CD14-positive monocyte (primary cell): Measurements from ENCODE around the gene QSOX2. TPM values are rescaled to one million over a fixed set of nuclear protein-coding genes. Genes with fewer than 3 reads are reported as not detected.
A peak's percentile ranks its signal among the peaks of the same experiment; 100 is the strongest.
"Not testable (repeated sequence)": the region's sequence is repeated elsewhere in the genome, so short reads cannot be mapped to it uniquely, and the experiment has no call there.

Source experiments
- DNase-seq, 3 donors: peaks; one replicate each; pipeline ENCODE4 v3.0.0-alpha.2; 2011 to 2022
- H2AFZ ChIP-seq: 2 replicates; pipeline ENCODE4 v1.6.0; 2012; ENCODE audit warnings: mild to moderate bottlenecking, low read depth, low read length, inconsistent platforms; ENCODE audit not compliant: insufficient read depth, poor library complexity, severe bottlenecking
- H3K27ac ChIP-seq, 2 donors: 1 replicate in 1 of 2; 2 replicates in 1 of 2; pipeline ENCODE4 v1.5.1; 2012 to 2013; ENCODE audit warnings: low read length in 2 of 2, control low read depth in 1 of 2, inconsistent platforms in 1 of 2, low read depth in 1 of 2, mild to moderate bottlenecking in 1 of 2
- H3K27me3 ChIP-seq, 2 donors: one replicate each; pipeline versions ENCODE4 v1.6.0 to v1.6.1; 2011 to 2013; ENCODE audit warnings: low read length in 2 of 2; ENCODE audit not compliant: control insufficient read depth in 2 of 2, insufficient read depth in 2 of 2
- H3K36me3 ChIP-seq, 2 donors: replicated peaks in 1 of 2; 1 replicate in 1 of 2; 2 replicates in 1 of 2; pipeline versions ENCODE4 v1.5.1 to v1.6.1; 2012 to 2013; ENCODE audit warnings: low read length in 2 of 2, control low read depth in 1 of 2, inconsistent platforms in 1 of 2, mild to moderate bottlenecking in 1 of 2; ENCODE audit not compliant: insufficient read depth in 2 of 2, control insufficient read depth in 1 of 2
- H3K4me1 ChIP-seq, 2 donors: 1 replicate in 1 of 2; 2 replicates in 1 of 2; pipeline versions ENCODE4 v1.5.1 to v1.6.1; 2012 to 2013; ENCODE audit warnings: low read length in 2 of 2, control low read depth in 1 of 2, inconsistent platforms in 1 of 2, mild to moderate bottlenecking in 1 of 2, moderate library complexity in 1 of 2; ENCODE audit not compliant: insufficient read depth in 2 of 2, control insufficient read depth in 1 of 2
- H3K4me2 ChIP-seq: replicated peaks from 2 replicates; pipeline ENCODE3; 2012; ENCODE audit warnings: low read length, moderate library complexity, mild to moderate bottlenecking; ENCODE audit not compliant: poor library complexity, severe bottlenecking; ENCODE audit errors: extremely low read depth
- H3K4me3 ChIP-seq, 3 experiments: fragments of 200-600 bp in 1 of 3; sonication (generic) in 1 of 3; replicated peaks in 1 of 3; 1 replicate in 2 of 3; 2 replicates in 1 of 3; pipeline ENCODE4 v1.5.1; 2011 to 2013; ENCODE audit warnings: low read length in 3 of 3, mild to moderate bottlenecking in 3 of 3, control low read depth in 2 of 3, low read depth in 2 of 3, inconsistent platforms in 1 of 3, moderate library complexity in 1 of 3
- H3K79me2 ChIP-seq: 2 replicates; pipeline ENCODE4 v1.6.0; 2012; ENCODE audit warnings: mild to moderate bottlenecking, control low read depth, inconsistent platforms, low read length, moderate library complexity; ENCODE audit not compliant: insufficient read depth
- H3K9ac ChIP-seq: 2 replicates; pipeline ENCODE4 v1.6.0; 2017; ENCODE audit warnings: low read length, mild to moderate bottlenecking; ENCODE audit not compliant: insufficient read depth, poor library complexity, severe bottlenecking
- H3K9me3 ChIP-seq, 2 donors: replicated peaks in 1 of 2; 1 replicate in 1 of 2; 2 replicates in 1 of 2; pipeline versions ENCODE4 v1.5.1 to v1.6.1; 2012 to 2013; ENCODE audit warnings: low read length in 2 of 2, control low read depth in 1 of 2; ENCODE audit not compliant: control insufficient read depth in 1 of 2, insufficient read depth in 1 of 2
- H4K20me1 ChIP-seq: 2 replicates; pipeline ENCODE4 v1.6.0; 2012; ENCODE audit warnings: mild to moderate bottlenecking, low read length, control low read depth, moderate library complexity; ENCODE audit not compliant: insufficient read depth
- H3K27ac Mint-ChIP-seq, 7 donors: one replicate each; pipeline ENCODE4 v1.8.0; 2020; ENCODE audit warnings: mild to moderate bottlenecking in 7 of 7, mixed read lengths in 7 of 7, moderate library complexity in 6 of 7, inconsistent platforms in 2 of 7
- H3K27me3 Mint-ChIP-seq, 3 donors: one replicate each; pipeline ENCODE4 v1.8.0; 2021 to 2022; ENCODE audit warnings: low read depth in 3 of 3, mild to moderate bottlenecking in 3 of 3, mixed read lengths in 3 of 3, moderate library complexity in 3 of 3, inconsistent platforms in 1 of 3
- H3K36me3 Mint-ChIP-seq, 2 donors: one replicate each; pipeline ENCODE4 v1.8.0; 2020; ENCODE audit warnings: mixed read lengths in 2 of 2, inconsistent platforms in 1 of 2, mild to moderate bottlenecking in 1 of 2
- H3K4me1 Mint-ChIP-seq: one replicate; pipeline ENCODE4 v1.8.0; 2020; ENCODE audit warnings: mild to moderate bottlenecking, mixed read lengths
- H3K4me3 Mint-ChIP-seq, 2 donors: one replicate each; pipeline ENCODE4 v1.8.0; 2020; ENCODE audit warnings: mild to moderate bottlenecking in 2 of 2, mixed read lengths in 2 of 2, moderate library complexity in 1 of 2
- H3K9me3 Mint-ChIP-seq, 7 donors: one replicate each; pipeline ENCODE4 v1.8.0; 2020 to 2022; ENCODE audit warnings: mixed read lengths in 7 of 7, mild to moderate bottlenecking in 6 of 7, moderate library complexity in 6 of 7, inconsistent platforms in 2 of 7
- CTCF ChIP-seq: fragments of 200-600 bp; IDR thresholded peaks from one replicate; pipeline ENCODE4 v1.8.0; 2022; ENCODE audit warnings: antibody characterized with exemption, mild to moderate bottlenecking
- WGBS: methylation state at CpG from one replicate; pipeline ENCODE4 v1.1.5; 2013; ENCODE audit warnings: missing lambda C conversion rate; ENCODE audit not compliant: insufficient coverage; 5-methylcytosine and 5-hydroxymethylcytosine counted together
- intact Hi-C, 2 donors: fragments of 100-400 bp; cut with micrococcal nuclease; formaldehyde crosslinking; loops; one replicate each; pipeline versions ENCODE4 v1.15.0 to v1.15.1; 2023
- polyA plus RNA-seq, 3 donors: library from polyadenylated mRNA; depleted of rRNA in 1 of 3; unstranded in 2 of 3; stranded (reverse) in 1 of 3; fragments of 300-500 nt in 2 of 3; fragments of >200 nt in 1 of 3; fragmentation: Illumina TruSeq in 2 of 3; gene quantifications; 1 replicate in 2 of 3; 2 replicates in 1 of 3; pipeline ENCODE4 v1.2.3, GENCODE V29; 2012 to 2021

Gene QSOX2
- polyA plus RNA-seq, 3 donors = 0.03 to 8.4 (median 0.17) TPM

GRCh38 chr9:136267261-136268111, 21.9 kb upstream of the QSOX2 start:
- Histone ChIP-seq H3K36me3 (no peaks in the 10 kb centered on the region), H3K79me2 (no peaks in the 10 kb centered on the region), H2AFZ (peak overlapping the region; percentile 86), H3K4me2 (peak overlapping the region; percentile 92), H3K9ac (peak overlapping the region; percentile 64), H3K27ac (peak overlapping the region; percentile 48 to 56), H4K20me1 (no peaks in the 10 kb centered on the region), H3K27me3 (peaks cover 0 to 4% of the 10 kb centered on the region in 2 donors), H3K9me3 (no peaks in the 10 kb centered on the region), H3K4me1 (peaks cover 17 to 29% of the 10 kb centered on the region in 2 donors), H3K4me3 (peak overlapping the region; percentile 42 to 77 (median 57))
- peak; percentile 18 for TF ChIP-seq CTCF
- H3K9me3 Mint-ChIP-seq = peaks cover 0 to 4% (median 0%) of the 10 kb centered on the region in 7 donors
- 5% methylated on average over 50 of the region's 60 CpGs for WGBS
- H3K4me1 Mint-ChIP-seq = peaks cover 20% of the 10 kb centered on the region
- peaks cover 4 to 15% (median 14%) of the 10 kb centered on the region in 3 donors for H3K27me3 Mint-ChIP-seq
- peak overlapping the region in 6 of 7 donors; percentile 15 to 77 (median 51) for H3K27ac Mint-ChIP-seq
- intact Hi-C loops = loop anchor here in 1 of 2 donors (2.0 kb wide), 1 partner anchor 21 kb away; no protein-coding TSS in a partner anchor
- no peaks in the 10 kb centered on the region for H3K36me3 Mint-ChIP-seq
- peak; percentile 76 to 80 (median 80) for DNase-seq
- H3K4me3 Mint-ChIP-seq = peak overlapping the region; percentile 80 to 84

GRCh38 chr9:136266641-136267040, 21.0 kb upstream of the QSOX2 start:
- H3K9me3 ChIP-seq, H3K36me3 Mint-ChIP-seq: not testable (repeated sequence)

More at GRCh38 chr9:136266641-136267040, 21.0 kb upstream of the QSOX2 start:
- peak overlapping the region; percentile 14 to 77 (median 25) for H3K4me3 ChIP-seq
- H3K9ac ChIP-seq = peak overlapping the region; percentile 64
- H3K36me3 ChIP-seq, DNase-seq, H3K79me2 ChIP-seq, H3K27ac ChIP-seq, H4K20me1 ChIP-seq, H3K9me3 Mint-ChIP-seq, H3K27me3 ChIP-seq: not testable (repeated sequence)
- H3K4me1 Mint-ChIP-seq = peaks cover 20% of the 10 kb centered on the region
- peaks cover 4 to 14% (median 10%) of the 10 kb centered on the region in 3 donors for H3K27me3 Mint-ChIP-seq
- peak overlapping the region in 4 of 7 donors; percentile 5 to 77 (median 42) for H3K27ac Mint-ChIP-seq
- intact Hi-C loops = loop anchor here in 1 of 2 donors (2.0 kb wide), 1 partner anchor 20 kb away; no protein-coding TSS in a partner anchor
- H2AFZ ChIP-seq = peak overlapping the region; percentile 86
- WGBS = 90% methylated on average over 9 of the region's 18 CpGs
- H3K4me1 ChIP-seq = peaks cover 17 to 29% of the 10 kb centered on the region in 2 donors
- H3K4me2 ChIP-seq = peak overlapping the region; percentile 92
- H3K4me3 Mint-ChIP-seq = peak overlapping the region; percentile 80 to 84
